ENCODE data around the gene HNRNPLL. TPM values are rescaled to one million over a fixed set of nuclear protein-coding genes. Genes with fewer than 3 reads are reported as not detected.

HNRNPLL gene
- total and polyA plus RNA-seq, 2 of the 8 experiments (the other 6 are each of a cell fraction or from before 2014, with no cell fraction given): 18.6 to 69.3 TPM

GRCh38 chr2:38591152-38591551, 11.6 kb downstream of the HNRNPLL start (continued):
- no peak for TF ChIP-seq SP2 (IDR thresholded peaks at IDR 0.05; ENCODE audit: low read length)
- no peak for TF ChIP-seq MAX (IDR thresholded peaks at IDR 0.05)
- TF ChIP-seq ATF3 (IDR thresholded peaks at IDR 0.05; ENCODE audit: insufficient read depth, low read depth, low read length): no peak
- no peak for TF ChIP-seq CREB1 (IDR thresholded peaks at IDR 0.05)
- TF ChIP-seq POLR2A (IDR thresholded peaks at IDR 0.05; ENCODE audit: control extremely low read depth in 1 of 2, low read depth in 2 of 2, low read length in 2 of 2): no peak
- no peak for TF ChIP-seq NANOG (IDR thresholded peaks at IDR 0.05; ENCODE audit: insufficient read depth, low read depth, low read length, poor library complexity, severe bottlenecking)

Measured in H1 (cell line).